ENCODE data around the gene FOXF1. TPM values are rescaled to one million over a fixed set of nuclear protein-coding genes. Genes with fewer than 3 reads are reported as not detected.

Gene FOXF1
- total and polyA plus RNA-seq, 2 of the 13 experiments (the other 11 are each of a cell fraction or from before 2014, with no cell fraction given) = not detected

DNA sequence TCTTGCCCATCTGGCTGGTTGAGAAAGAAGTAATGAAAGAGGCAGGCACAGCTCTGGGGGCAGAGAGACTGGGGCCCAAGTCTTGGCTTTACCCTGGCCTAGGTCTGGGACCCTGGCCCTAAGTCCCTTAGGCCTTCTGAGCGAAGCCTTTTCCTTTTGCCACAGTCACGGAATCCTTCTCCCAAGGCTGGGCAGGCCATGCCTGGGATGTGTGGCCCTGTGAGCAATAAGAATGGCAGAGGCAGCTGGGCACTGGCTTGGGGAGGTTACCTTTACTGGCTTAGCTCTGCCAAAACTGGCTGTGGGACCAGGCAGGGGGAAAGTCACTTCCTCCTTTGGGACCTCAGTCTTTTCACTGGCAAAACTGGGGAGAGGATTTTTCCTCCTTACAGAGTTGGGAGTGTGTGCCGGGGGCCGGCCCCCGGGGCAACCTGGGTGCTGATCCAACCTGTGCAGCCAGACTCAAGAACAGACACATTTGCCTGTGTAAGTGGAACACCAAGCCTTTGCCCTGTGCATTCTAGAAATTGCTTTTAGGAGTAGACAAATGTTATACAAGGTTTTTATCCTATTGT lies 12.9 kb downstream of the FOXF1 start:
- H3K36me3 ChIP-seq (replicated peaks in 1 of 2; ENCODE audit: control insufficient read depth in 1 of 2, insufficient read depth in 2 of 2, low read length in 2 of 2) = no peaks in the 10 kb centered on the region
- intact Hi-C loops (cut with micrococcal nuclease; ENCODE audit: unreplicated experiment) = no loop called here
- in situ Hi-C loops (cut with HindIII; ENCODE audit: extremely low pct_ligation_motif_present, low pct_unique_long_range_greater_than_20kb) = loop anchor here (25.0 kb wide), 1 partner anchor 711 kb away; no protein-coding TSS in a partner anchor
- CTCF ChIA-PET (ENCODE audit: low intra/inter-chr PET ratio, low total read pairs) = no interaction called here
- H3K27me3 ChIP-seq (ENCODE audit: control insufficient read depth in 1 of 2, insufficient read depth in 2 of 2, low read length in 2 of 2) = peaks cover 8 to 55% of the 10 kb centered on the region in 2 experiments
- no TSS peak for BruUV-seq (replicated peaks)
- WGBS (ENCODE audit: low lambda C conversion rate) = 3% methylated on average over 3 of the region's 5 CpGs
- H3K4me3 ChIP-seq (replicated peaks in 1 of 3; ENCODE audit: insufficient read depth in 1 of 3, low read depth in 2 of 3, low read length in 3 of 3) = no peak overlapping the region
- H4K20me1 ChIP-seq (ENCODE audit: insufficient read depth, low read length) = no peaks in the 10 kb centered on the region
- no peak overlapping the region for H3K4me2 ChIP-seq (ENCODE audit: low read depth, low read length)
- no peak overlapping the region for H3K27ac ChIP-seq (ENCODE audit: extremely low read length, insufficient read depth, low read length)
- H3K9ac ChIP-seq (ENCODE audit: insufficient read depth, low read depth, low read length) = no peak overlapping the region
- FAIRE-seq (no peak), ATAC-seq (no peak), DNase-seq (ENCODE audit: low spot score) (no peak)
- no peak for TF ChIP-seq SMARCC2 (IDR thresholded peaks at IDR 0.05)
- TF ChIP-seq ELF4 (CRISPR knock-in tag; IDR thresholded peaks at IDR 0.05; ENCODE audit: borderline replicate concordance) = no peak
- TF ChIP-seq TMF1 (CRISPR knock-in tag; IDR thresholded peaks at IDR 0.05; ENCODE audit: low read depth) = no peak
- no peak for TF ChIP-seq FOXA1 (IDR thresholded peaks at IDR 0.05)
- TF ChIP-seq FOXA1 (CRISPR knock-in tag; IDR thresholded peaks at IDR 0.05) = no peak
- TF ChIP-seq SP140L (CRISPR knock-in tag; IDR thresholded peaks at IDR 0.05; ENCODE audit: borderline replicate concordance) = no peak
- no peak for TF ChIP-seq ZNF446 (CRISPR knock-in tag; IDR thresholded peaks at IDR 0.05)
- TF ChIP-seq TCF7L2 (IDR thresholded peaks at IDR 0.05; ENCODE audit: low read depth, low read length) = no peak
- no peaks in the 10 kb centered on the region for H3K9me3 ChIP-seq (ENCODE audit: low read length)
- peaks cover 4% of the 10 kb centered on the region for H3K4me1 ChIP-seq (ENCODE audit: insufficient read depth, low read length)
- H3K79me2 ChIP-seq (ENCODE audit: insufficient read depth, low read length) = no peaks in the 10 kb centered on the region
- POLR2A ChIA-PET = no interaction called here
- no peak overlapping the region for H2AFZ ChIP-seq (ENCODE audit: low read length)

DNA sequence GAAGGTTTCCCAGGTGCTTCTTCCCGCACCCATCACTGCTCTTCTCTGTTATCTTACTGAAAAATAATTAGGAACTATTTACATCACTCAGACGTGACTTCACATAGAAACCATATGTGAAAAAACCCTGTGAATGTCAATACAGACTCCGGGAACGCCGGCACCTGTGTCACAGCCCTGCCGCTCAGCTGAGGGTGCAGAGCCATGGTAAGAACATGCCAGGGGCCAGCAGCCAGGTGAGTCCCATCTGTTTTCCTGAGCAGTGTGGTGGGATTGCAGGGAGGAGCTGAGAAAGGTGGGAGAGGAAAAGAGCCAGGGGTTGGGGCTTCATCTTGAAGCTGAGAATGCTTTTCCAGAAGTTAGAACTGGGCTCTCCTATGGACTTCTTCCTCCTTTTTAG lies 13.7 kb downstream of the FOXF1 start:
- Histone ChIP-seq H3K4me3 (replicated peaks in 1 of 3; ENCODE audit: insufficient read depth in 1 of 3, low read depth in 2 of 3, low read length in 3 of 3) (no peak overlapping the region), H3K4me2 (ENCODE audit: low read depth, low read length) (no peak overlapping the region), H3K9me3 (ENCODE audit: low read length) (no peaks in the 10 kb centered on the region), H3K27ac (ENCODE audit: extremely low read length, insufficient read depth, low read length) (no peak overlapping the region), H3K36me3 (replicated peaks in 1 of 2; ENCODE audit: control insufficient read depth in 1 of 2, insufficient read depth in 2 of 2, low read length in 2 of 2) (no peaks in the 10 kb centered on the region), H3K4me1 (ENCODE audit: insufficient read depth, low read length) (no peaks in the 10 kb centered on the region), H3K9ac (ENCODE audit: insufficient read depth, low read depth, low read length) (no peak overlapping the region), H2AFZ (ENCODE audit: low read length) (no peak overlapping the region), H3K79me2 (ENCODE audit: insufficient read depth, low read length) (no peaks in the 10 kb centered on the region), H3K27me3 (ENCODE audit: control insufficient read depth in 1 of 2, insufficient read depth in 2 of 2, low read length in 2 of 2) (peaks cover 6 to 47% of the 10 kb centered on the region in 2 experiments), H4K20me1 (ENCODE audit: insufficient read depth, low read length) (no peaks in the 10 kb centered on the region)
- WGBS (ENCODE audit: low lambda C conversion rate) = 31% methylated on average over 6 of the region's 6 CpGs
- TF ChIP-seq SP1 (IDR thresholded peaks at IDR 0.05) (no peak), SP1 (CRISPR knock-in tag; IDR thresholded peaks at IDR 0.05) (no peak), MIER2 (CRISPR knock-in tag; IDR thresholded peaks at IDR 0.05) (no peak), SOX13 (IDR thresholded peaks at IDR 0.05) (no peak), SOX13 (CRISPR knock-in tag; conservative IDR thresholded peaks at IDR 0.05 in 1 of 2, IDR thresholded peaks at IDR 0.05 in 1 of 2) (no peak), SMARCC2 (IDR thresholded peaks at IDR 0.05) (no peak), ZNF292 (CRISPR knock-in tag; IDR thresholded peaks at IDR 0.05; ENCODE audit: borderline replicate concordance, low read depth) (no peak), MXD4 (CRISPR knock-in tag; IDR thresholded peaks at IDR 0.05) (no peak), MAFF (IDR thresholded peaks at IDR 0.05; ENCODE audit: low read depth, low read length) (no peak)
- TF ChIP-seq, protein P1, sequence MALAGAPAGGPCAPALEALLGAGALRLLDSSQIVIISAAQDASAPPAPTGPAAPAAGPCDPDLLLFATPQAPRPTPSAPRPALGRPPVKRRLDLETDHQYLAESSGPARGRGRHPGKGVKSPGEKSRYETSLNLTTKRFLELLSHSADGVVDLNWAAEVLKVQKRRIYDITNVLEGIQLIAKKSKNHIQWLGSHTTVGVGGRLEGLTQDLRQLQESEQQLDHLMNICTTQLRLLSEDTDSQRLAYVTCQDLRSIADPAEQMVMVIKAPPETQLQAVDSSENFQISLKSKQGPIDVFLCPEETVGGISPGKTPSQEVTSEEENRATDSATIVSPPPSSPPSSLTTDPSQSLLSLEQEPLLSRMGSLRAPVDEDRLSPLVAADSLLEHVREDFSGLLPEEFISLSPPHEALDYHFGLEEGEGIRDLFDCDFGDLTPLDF (CRISPR knock-in tag; IDR thresholded peaks at IDR 0.05) = no peak
- ChIA-PET POLR2A (no interaction called here), CTCF (ENCODE audit: low intra/inter-chr PET ratio, low total read pairs) (no interaction called here)
- FAIRE-seq (no peak), ATAC-seq (no peak), DNase-seq (ENCODE audit: low spot score) (no peak)
- no TSS peak for BruUV-seq (replicated peaks)
- intact Hi-C loops (cut with micrococcal nuclease; ENCODE audit: unreplicated experiment) (no loop called here), in situ Hi-C loops (cut with HindIII; ENCODE audit: extremely low pct_ligation_motif_present, low pct_unique_long_range_greater_than_20kb) (loop anchor here (25.0 kb wide), 1 partner anchor 712 kb away; no protein-coding TSS in a partner anchor)

All from HepG2 (cell line).